Neural progenitor cell (in vitro differentiated cells): Measurements from ENCODE around the gene YIPF2. TPM values are rescaled to one million over a fixed set of nuclear protein-coding genes. Genes with fewer than 3 reads are reported as not detected.

Source experiments
- DNase-seq: peaks from one replicate; pipeline ENCODE4 v3.0.0-alpha.2; 2016; ENCODE audit warnings: low spot score
- H2AFZ ChIP-seq: fragments of 200-600 bp; sonication (generic); replicated peaks from 2 replicates; pipeline ENCODE4 v1.6.1; 2016; ENCODE audit warnings: antibody characterized with exemption
- H3F3A ChIP-seq: fragments of 200-600 bp; sonication (generic); 2 replicates; pipeline ENCODE4 v1.6.1; 2016; ENCODE audit warnings: antibody characterized with exemption, low read depth
- H3K27ac ChIP-seq: fragments of 200-600 bp; sonication (generic); 2 replicates; pipeline ENCODE4 v1.5.1; 2016; ENCODE audit warnings: mild to moderate bottlenecking
- H3K27me3 ChIP-seq: fragments of 200-600 bp; sonication (generic); 2 replicates; pipeline ENCODE4 v1.6.1; 2016; ENCODE audit warnings: mild to moderate bottlenecking, moderate library complexity
- H3K36me3 ChIP-seq: fragments of 200-600 bp; sonication (generic); 2 replicates; pipeline ENCODE4 v1.5.1; 2016
- H3K4me1 ChIP-seq: fragments of 200-600 bp; sonication (generic); 2 replicates; pipeline ENCODE4 v1.6.1; 2016; ENCODE audit warnings: mixed run types
- H3K4me2 ChIP-seq: fragments of 200-600 bp; sonication (generic); 2 replicates; pipeline ENCODE4 v1.6.1; 2016
- H3K4me3 ChIP-seq: fragments of 200-600 bp; sonication (generic); 2 replicates; pipeline ENCODE4 v1.5.1; 2016
- H3K79me2 ChIP-seq: fragments of 200-600 bp; sonication (generic); 2 replicates; pipeline ENCODE4 v1.6.1; 2016; ENCODE audit warnings: low read depth
- H3K9ac ChIP-seq: fragments of 200-600 bp; sonication (generic); 2 replicates; pipeline ENCODE4 v1.6.1; 2016
- H3K9me3 ChIP-seq: fragments of 200-600 bp; sonication (generic); 2 replicates; pipeline ENCODE4 v1.5.1; 2016; ENCODE audit warnings: low read depth
- H4K20me1 ChIP-seq: fragments of 200-600 bp; sonication (generic); 2 replicates; pipeline ENCODE4 v1.6.1; 2016; ENCODE audit warnings: low read depth
- H3K27ac Mint-ChIP-seq: 3 replicates; pipeline ENCODE4 v1.8.0; 2021; ENCODE audit warnings: mixed read lengths
- H3K27me3 Mint-ChIP-seq: 2 replicates; pipeline ENCODE4 v1.8.0; 2022; ENCODE audit warnings: low read depth, mild to moderate bottlenecking, inconsistent platforms, moderate library complexity, mixed read lengths; ENCODE audit not compliant: insufficient read depth
- H3K36me3 Mint-ChIP-seq: 3 replicates; pipeline ENCODE4 v1.8.0; 2021; ENCODE audit warnings: mixed read lengths
- H3K4me1 Mint-ChIP-seq: 3 replicates; pipeline ENCODE4 v1.8.0; 2021; ENCODE audit warnings: mixed read lengths
- H3K4me3 Mint-ChIP-seq: 3 replicates; pipeline ENCODE4 v1.8.0; 2021; ENCODE audit warnings: mild to moderate bottlenecking, moderate library complexity, mixed read lengths
- H3K9me3 Mint-ChIP-seq: 3 replicates; pipeline ENCODE4 v1.8.0; 2020; ENCODE audit warnings: mixed read lengths
- CTCF ChIP-seq: fragments of 200-600 bp; sonication (generic); IDR thresholded peaks from 2 replicates; pipeline ENCODE4 v1.5.1; 2017; ENCODE audit warnings: antibody characterized with exemption, mild to moderate bottlenecking
- EZH2 ChIP-seq: fragments of 200-600 bp; sonication (generic); IDR thresholded peaks from 2 replicates; pipeline ENCODE4 v1.6.1; 2017; ENCODE audit warnings: antibody characterized with exemption, mild to moderate bottlenecking, moderate library complexity
- EZH2phosphoT487 ChIP-seq: fragments of 200-600 bp; sonication (generic); IDR thresholded peaks from 2 replicates; pipeline ENCODE4 v1.6.1; 2017; ENCODE audit warnings: antibody characterized with exemption
- total RNA-seq: library from RNA; depleted of rRNA; stranded (reverse); fragments of >200 nt; gene quantifications from 2 replicates; pipeline ENCODE4 v1.2.3, GENCODE V29; 2015; ENCODE audit warnings: low replicate concordance

The YIPF2 gene
- total RNA-seq, 1 donor from 2014 or later = 11.9 TPM

DNA sequence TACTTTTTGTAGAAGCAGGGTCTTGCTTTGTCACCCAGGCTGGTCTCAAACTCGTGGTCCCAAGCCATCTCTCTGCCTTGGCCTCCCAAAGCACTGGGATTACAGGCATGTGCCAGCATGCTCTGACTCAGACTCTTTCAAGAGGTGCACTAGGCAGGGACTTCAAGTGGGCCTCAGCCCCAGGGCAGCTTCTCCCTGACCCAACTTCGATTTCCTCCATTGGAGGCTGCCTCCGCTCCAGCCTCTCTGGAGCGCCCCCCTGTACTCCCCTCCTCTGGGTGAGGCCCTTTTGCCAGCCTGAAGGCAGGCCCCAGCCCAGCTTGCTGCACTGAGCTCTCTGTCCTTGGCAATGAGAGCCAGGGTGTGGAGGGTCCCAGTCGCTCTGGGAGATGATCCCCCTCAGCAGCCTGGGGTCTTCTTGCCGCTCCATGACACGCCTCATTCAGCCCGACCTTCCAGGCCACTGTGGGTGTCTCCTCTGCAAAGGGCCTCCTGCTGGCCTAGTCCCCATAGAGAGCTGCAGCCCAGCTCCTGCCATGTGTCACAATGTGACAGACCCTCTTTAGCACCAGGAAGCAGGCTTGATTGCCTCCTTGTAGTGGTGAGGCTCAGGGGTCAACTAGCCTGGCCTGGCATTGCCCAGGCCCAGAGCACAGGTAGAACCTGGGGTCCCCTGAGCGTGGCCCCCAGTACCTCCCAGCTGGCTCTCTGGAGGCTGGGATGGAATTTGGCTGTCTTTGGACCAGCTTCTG lies 40.6 kb downstream of the YIPF2 start:
- peaks cover 24% of the 10 kb centered on the region for H3F3A ChIP-seq
- H3K36me3 ChIP-seq = no peaks in the 10 kb centered on the region
- peak overlapping the region; percentile 61 for H3K27ac ChIP-seq
- TF ChIP-seq CTCF (no peak), EZH2 (no peak), EZH2phosphoT487 (no peak)
- peaks cover 92% of the 10 kb centered on the region for H4K20me1 ChIP-seq
- H3K4me1 ChIP-seq = peaks cover 51% of the 10 kb centered on the region
- peaks cover 58% of the 10 kb centered on the region for H3K4me1 Mint-ChIP-seq
- no peaks in the 10 kb centered on the region for H3K36me3 Mint-ChIP-seq
- H3K27me3 Mint-ChIP-seq = no peaks in the 10 kb centered on the region
- H3K27ac Mint-ChIP-seq = peak overlapping the region; percentile 93
- no peak overlapping the region for H3K9ac ChIP-seq
- no peak for DNase-seq
- peak overlapping the region; percentile 73 for H3K4me3 Mint-ChIP-seq
- no peak overlapping the region for H2AFZ ChIP-seq
- peak overlapping the region; percentile 60 for H3K4me2 ChIP-seq
- peak overlapping the region; percentile 1 for H3K4me3 ChIP-seq
- no peaks in the 10 kb centered on the region for H3K9me3 ChIP-seq
- H3K9me3 Mint-ChIP-seq = no peaks in the 10 kb centered on the region
- H3K79me2 ChIP-seq = peaks cover 93% of the 10 kb centered on the region
- no peaks in the 10 kb centered on the region for H3K27me3 ChIP-seq

DNA sequence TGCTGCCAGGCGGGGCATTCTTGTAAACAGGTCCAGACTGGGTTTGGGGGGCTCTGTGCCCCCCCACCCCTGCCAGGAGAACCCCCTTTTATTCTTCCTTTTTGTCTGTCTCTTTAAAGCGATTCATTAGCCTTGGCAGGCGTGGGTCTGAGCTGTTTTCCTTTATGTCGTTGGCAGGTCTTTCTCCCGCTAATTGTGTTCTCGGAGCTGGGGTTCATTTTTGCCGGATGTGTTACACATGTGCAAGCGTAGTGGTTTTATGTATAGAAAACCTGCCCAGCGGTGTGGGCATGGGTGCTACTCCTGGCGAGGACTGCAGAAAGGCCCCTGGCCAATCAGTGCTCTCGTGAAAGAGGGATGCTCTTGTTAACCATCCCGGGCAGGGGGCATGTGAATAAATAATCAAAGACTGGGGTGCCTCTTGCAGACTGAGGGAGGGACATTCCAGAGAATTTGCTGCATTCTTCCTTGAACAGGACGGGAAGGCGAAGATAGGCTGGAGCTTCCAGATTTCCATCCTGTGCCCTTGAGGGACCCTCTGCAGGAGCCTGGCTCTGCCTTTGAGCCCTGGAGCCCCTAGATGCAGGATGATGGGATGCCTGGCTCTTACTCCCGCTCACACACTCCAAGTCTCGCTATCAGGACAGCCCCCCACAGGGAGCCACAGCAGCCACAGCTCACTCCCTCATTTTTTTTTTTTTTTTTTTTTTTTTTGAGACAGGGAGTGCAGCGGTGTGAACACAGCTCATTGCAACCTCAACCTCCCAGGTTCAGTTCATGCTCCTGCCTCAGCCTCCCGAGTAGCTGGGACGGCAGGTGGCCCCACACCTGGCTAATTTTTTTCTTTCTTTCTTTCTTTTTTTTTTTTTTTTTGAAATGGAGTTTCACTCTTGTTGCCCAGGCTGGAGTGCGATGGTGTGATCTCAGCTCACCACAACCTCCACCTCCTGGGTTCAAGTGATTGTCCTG lies 43.0 kb downstream of the YIPF2 start:
- Histone ChIP-seq H4K20me1 (peaks cover 93% of the 10 kb centered on the region), H2AFZ (no peak overlapping the region), H3K36me3 (no peaks in the 10 kb centered on the region), H3K4me2 (peak overlapping the region; percentile 44), H3K79me2 (peaks cover 96% of the 10 kb centered on the region), H3K4me1 (peaks cover 52% of the 10 kb centered on the region), H3K4me3 (no peak overlapping the region), H3K27ac (peak overlapping the region; percentile 26), H3F3A (peaks cover 39% of the 10 kb centered on the region), H3K9ac (no peak overlapping the region), H3K27me3 (no peaks in the 10 kb centered on the region), H3K9me3 (no peaks in the 10 kb centered on the region)
- Mint-ChIP-seq H3K4me3 (peak overlapping the region; percentile 44), H3K36me3 (no peaks in the 10 kb centered on the region), H3K9me3 (no peaks in the 10 kb centered on the region), H3K4me1 (peaks cover 60% of the 10 kb centered on the region), H3K27ac (peak overlapping the region; percentile 97), H3K27me3 (no peaks in the 10 kb centered on the region)
- peak; percentile 47 for DNase-seq
- no peak for TF ChIP-seq EZH2
- TF ChIP-seq CTCF = no peak
- TF ChIP-seq EZH2phosphoT487 = no peak

- peaks cover 100% of the 10 kb centered on the region for H3K79me2 ChIP-seq
- H3K4me2 ChIP-seq = no peak overlapping the region
- H3K27ac Mint-ChIP-seq = no peak overlapping the region
Observed at GRCh38 chr19:10884274-10884673, 44.2 kb downstream of the YIPF2 start.

More at GRCh38 chr19:10884274-10884673, 44.2 kb downstream of the YIPF2 start:
- peaks cover 44% of the 10 kb centered on the region for H3F3A ChIP-seq
- H3K27ac ChIP-seq = no peak overlapping the region
- H3K27me3 ChIP-seq = no peaks in the 10 kb centered on the region
- Mint-ChIP-seq H3K4me1 (peaks cover 70% of the 10 kb centered on the region), H3K36me3 (no peaks in the 10 kb centered on the region), H3K9me3 (no peaks in the 10 kb centered on the region), H3K27me3 (no peaks in the 10 kb centered on the region), H3K4me3 (no peak overlapping the region)
- TF ChIP-seq EZH2 (no peak), EZH2phosphoT487 (no peak), CTCF (no peak)
- no peak for DNase-seq
- no peaks in the 10 kb centered on the region for H3K36me3 ChIP-seq
- no peak overlapping the region for H3K4me3 ChIP-seq
- H3K9ac ChIP-seq = no peak overlapping the region
- H4K20me1 ChIP-seq = peaks cover 100% of the 10 kb centered on the region
- no peak overlapping the region for H2AFZ ChIP-seq
- peaks cover 58% of the 10 kb centered on the region for H3K4me1 ChIP-seq
- no peaks in the 10 kb centered on the region for H3K9me3 ChIP-seq
